Mucosa of descending colon (tissue), 3 donors: ENCODE results near the gene CPB1. TPM values are rescaled to one million over a fixed set of nuclear protein-coding genes. Genes with fewer than 3 reads are reported as not detected.
"Not testable (repeated sequence)": the region's sequence is repeated elsewhere in the genome, so short reads cannot be mapped to it uniquely, and the experiment has no call there.

Experiments used
- ATAC-seq: fragments of 200-7000 bp; cut with Tn5 transposase; one replicate; pipeline ENCODE4 v1.9.1; 2020; ENCODE audit warnings: mild to moderate bottlenecking, moderate library complexity
- DNase-seq, 3 donors: peaks; one replicate each; pipeline ENCODE4 v3.0.0-alpha.2; 2020
- H3K36me3 ChIP-seq: fragments of 200-600 bp; one replicate; pipeline ENCODE4 v1.8.0; 2021; ENCODE audit warnings: low read depth, mild to moderate bottlenecking
- H3K4me1 ChIP-seq: fragments of 200-600 bp; one replicate; pipeline ENCODE4 v1.8.0; 2021; ENCODE audit warnings: low read depth, mild to moderate bottlenecking
- H3K4me3 ChIP-seq: fragments of 200-600 bp; one replicate; pipeline ENCODE4 v1.8.0; 2021; ENCODE audit warnings: mild to moderate bottlenecking
- H3K9me3 ChIP-seq: fragments of 200-600 bp; one replicate; pipeline ENCODE4 v1.8.0; 2021; ENCODE audit warnings: mild to moderate bottlenecking
- intact Hi-C, 2 donors: fragments of 100-400 bp; cut with DNase I in 1 of 2; cut with micrococcal nuclease in 1 of 2; formaldehyde crosslinking; loops; one replicate each; pipeline versions ENCODE4 v1.11.0 to v1.11.1; 2022; cut with DNase I, micrococcal nuclease
- long read RNA-seq, 2 donors: library from polyadenylated mRNA; unstranded; transcript quantifications; one replicate each; pipeline ENCODE4 v2.0.0, GENCODE V29; 2019 to 2021
- total RNA-seq, 3 donors: library from RNA; stranded (reverse); fragmentation: NEBNext Ultra II Directional in 2 of 3; extraction: Animal tissue kit (Norgen Biotek cat#: 25700) in 2 of 3; gene quantifications; one replicate each; pipeline versions ENCODE4 v1.2.1 to v1.2.4, GENCODE V29; 2021 to 2023
- TF ChIP-seq, protein P1 (sequence below): fragments of 200-600 bp; IDR thresholded peaks from one replicate; pipeline ENCODE4 v1.8.0; 2022; ENCODE audit warnings: antibody characterized with exemption, mild to moderate bottlenecking
- donor health status: DM: no; HTN: no; CAD: no; lungs with moderate emphysema.
- donor health status: DM: no; HTN: no; CAD: no.
- donor health status: DM: no; HTN: yes; CAD: no.

The CPB1 gene
- under 1 TPM in 2 of 3 donors, not detected in 1; 0.70 to 0.92 TPM for total RNA-seq
- long read RNA-seq, donor 1, result 0 reads
- long read RNA-seq, donor 2, result 0 reads

GRCh38 chr3:148827585-148827984 lies at the start of gene CPB1:
TSS of gene CPB1 (plus strand) at chr3:148827811. CDS start at chr3:148827824, 13 bp downstream.
- no peak for ATAC-seq
- Histone ChIP-seq H3K36me3 (no peaks in the 10 kb centered on the region), H3K9me3 (no peaks in the 10 kb centered on the region), H3K4me1 (no peaks in the 10 kb centered on the region), H3K4me3 (no peak within 1 kb of the TSS)
- intact Hi-C loops, result no loop called here
- DNase-seq, result no peak
- TF ChIP-seq, protein P1, sequence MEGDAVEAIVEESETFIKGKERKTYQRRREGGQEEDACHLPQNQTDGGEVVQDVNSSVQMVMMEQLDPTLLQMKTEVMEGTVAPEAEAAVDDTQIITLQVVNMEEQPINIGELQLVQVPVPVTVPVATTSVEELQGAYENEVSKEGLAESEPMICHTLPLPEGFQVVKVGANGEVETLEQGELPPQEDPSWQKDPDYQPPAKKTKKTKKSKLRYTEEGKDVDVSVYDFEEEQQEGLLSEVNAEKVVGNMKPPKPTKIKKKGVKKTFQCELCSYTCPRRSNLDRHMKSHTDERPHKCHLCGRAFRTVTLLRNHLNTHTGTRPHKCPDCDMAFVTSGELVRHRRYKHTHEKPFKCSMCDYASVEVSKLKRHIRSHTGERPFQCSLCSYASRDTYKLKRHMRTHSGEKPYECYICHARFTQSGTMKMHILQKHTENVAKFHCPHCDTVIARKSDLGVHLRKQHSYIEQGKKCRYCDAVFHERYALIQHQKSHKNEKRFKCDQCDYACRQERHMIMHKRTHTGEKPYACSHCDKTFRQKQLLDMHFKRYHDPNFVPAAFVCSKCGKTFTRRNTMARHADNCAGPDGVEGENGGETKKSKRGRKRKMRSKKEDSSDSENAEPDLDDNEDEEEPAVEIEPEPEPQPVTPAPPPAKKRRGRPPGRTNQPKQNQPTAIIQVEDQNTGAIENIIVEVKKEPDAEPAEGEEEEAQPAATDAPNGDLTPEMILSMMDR, result no peak

DNA sequence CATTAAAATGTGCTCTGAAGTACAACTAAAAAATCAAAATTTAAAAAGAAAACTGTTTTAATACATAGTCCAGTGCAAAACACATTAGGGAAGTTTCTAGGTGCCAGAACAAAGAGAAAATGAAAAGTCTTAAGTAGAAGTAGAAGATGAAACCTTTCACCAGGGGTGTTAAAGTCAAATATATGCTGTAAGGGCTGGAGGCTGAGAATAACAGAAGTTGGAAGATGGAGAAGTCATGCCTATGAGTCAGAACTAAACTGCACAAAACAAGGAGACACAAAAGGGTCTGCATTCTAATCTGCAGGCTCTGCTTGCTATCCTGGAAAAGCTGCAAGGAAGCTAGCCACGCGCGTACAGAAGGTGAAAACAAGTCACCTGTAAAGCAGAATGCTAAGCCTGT lies 48.7 kb upstream of the CPB1 start:
- H3K4me1 ChIP-seq, result no peaks in the 10 kb centered on the region
- TF ChIP-seq, protein P1, result no peak
- DNase-seq (no peak), ATAC-seq (no peak)
- intact Hi-C loops, result no loop called here
- no peak overlapping the region for H3K4me3 ChIP-seq
- no peaks in the 10 kb centered on the region for H3K36me3 ChIP-seq
- no peaks in the 10 kb centered on the region for H3K9me3 ChIP-seq

GRCh38 chr3:148785026-148785425 lies 42.6 kb upstream of the CPB1 start:
- ATAC-seq, H3K36me3 ChIP-seq, H3K4me1 ChIP-seq, H3K4me3 ChIP-seq, H3K9me3 ChIP-seq, intact Hi-C loops: not testable (repeated sequence)
- DNase-seq, result peak in 1 of 3 donors; percentile 8

GRCh38 chr3:148786159-148786558 lies 41.5 kb upstream of the CPB1 start:
- H3K4me3 ChIP-seq, ATAC-seq, H3K4me1 ChIP-seq, DNase-seq, H3K36me3 ChIP-seq, intact Hi-C loops, H3K9me3 ChIP-seq: not testable (repeated sequence)

DNA sequence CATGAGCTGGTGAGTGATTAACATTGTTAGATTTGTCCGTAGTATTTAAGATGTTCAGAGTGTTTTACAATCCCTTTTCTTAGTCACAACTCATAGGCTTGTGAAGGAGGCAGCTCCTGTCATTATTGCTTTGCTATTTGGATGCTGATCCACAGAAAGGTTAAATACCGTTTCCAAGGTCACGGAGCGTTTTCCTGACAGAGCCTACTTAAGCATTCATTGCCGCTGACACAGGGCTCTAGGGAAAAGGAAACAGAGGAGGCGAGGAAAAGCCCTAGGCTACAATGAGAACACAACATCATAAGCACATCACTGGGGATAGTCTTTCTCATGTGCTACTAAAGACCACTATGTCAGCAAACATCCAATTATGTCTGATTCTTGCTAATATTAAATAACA lies 38.5 kb upstream of the CPB1 start:
- Histone ChIP-seq H3K9me3 (no peaks in the 10 kb centered on the region), H3K36me3 (no peaks in the 10 kb centered on the region), H3K4me1 (no peaks in the 10 kb centered on the region), H3K4me3 (no peak overlapping the region)
- no peak for ATAC-seq
- TF ChIP-seq, protein P1, result no peak
- intact Hi-C loops, result no loop called here
- no peak for DNase-seq

- TF ChIP-seq, protein P1, result no peak
- Histone ChIP-seq H3K4me3 (no peak overlapping the region), H3K9me3 (no peaks in the 10 kb centered on the region), H3K4me1 (no peaks in the 10 kb centered on the region), H3K36me3 (no peaks in the 10 kb centered on the region)
- ATAC-seq, result no peak
- intact Hi-C loops, result no loop called here
- DNase-seq, result no peak
These were observed 37.7 kb upstream of the CPB1 start for GRCh38 chr3:148789906-148790305.

DNA sequence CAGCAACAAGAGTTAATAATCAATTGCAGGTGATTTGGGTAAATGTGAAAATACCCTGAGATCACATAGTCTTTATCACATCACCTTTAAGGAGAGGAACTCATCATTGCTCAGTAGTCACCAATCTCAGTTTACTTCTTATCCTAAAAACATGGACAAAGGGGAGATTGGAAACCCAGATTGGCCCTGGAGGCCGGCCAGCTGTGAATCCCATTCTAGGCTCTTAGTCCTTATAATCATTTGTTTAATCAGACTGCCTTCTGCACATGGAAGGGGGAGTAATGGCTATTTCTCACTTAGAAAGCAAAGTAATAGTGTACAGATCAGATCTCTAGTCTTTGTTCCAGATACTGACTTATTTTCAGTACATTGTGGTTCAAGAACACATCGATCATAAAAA lies 37.2 kb upstream of the CPB1 start:
- intact Hi-C loops, result no loop called here
- no peak for ATAC-seq

More for the DNA sequence above, 37.2 kb upstream of the CPB1 start:
- TF ChIP-seq, protein P1, result no peak
- H3K4me3 ChIP-seq, result no peak overlapping the region
- H3K36me3 ChIP-seq, result no peaks in the 10 kb centered on the region
- H3K4me1 ChIP-seq, result no peaks in the 10 kb centered on the region
- DNase-seq, result no peak
- no peaks in the 10 kb centered on the region for H3K9me3 ChIP-seq
